PC-9 (cell line): Measurements from ENCODE around the gene OR6B1.

Experiments
- CTCF ChIP-seq: fragments of 200-600 bp; sonication (generic); conservative IDR thresholded peaks from 2 replicates; pipeline ENCODE4 v1.6.1; 2017; ENCODE audit warnings: mixed run types, antibody characterized with exemption, mild to moderate bottlenecking, moderate library complexity
- EZH2 ChIP-seq: fragments of 200-600 bp; sonication (generic); IDR thresholded peaks from 2 replicates; pipeline ENCODE4 v1.8.0; 2017; ENCODE audit warnings: antibody characterized with exemption, low read depth

GRCh38 chr7:143980746-143981510 lies 19.2 kb upstream of the OR6B1 start:
- TF ChIP-seq CTCF (no peak), EZH2 (no peak)
